H9 (cell line): ENCODE measurements around the gene MRC1. TPM values are rescaled to one million over a fixed set of nuclear protein-coding genes. Genes with fewer than 3 reads are reported as not detected.

Experiments used
- DNase-seq: peaks from one replicate; pipeline ENCODE4 v3.0.0-alpha.2; 2017
- H2AFZ ChIP-seq: one replicate; pipeline ENCODE4 v1.6.1; 2013; ENCODE audit warnings: mild to moderate bottlenecking, low read length, control low read depth, moderate library complexity
- H2AK5ac ChIP-seq: 2 replicates; pipeline ENCODE4 v1.6.1; 2013; ENCODE audit warnings: low read length, control low read depth, mixed read lengths; ENCODE audit not compliant: insufficient read length
- H2BK120ac ChIP-seq: one replicate; pipeline ENCODE4 v1.6.1; 2013; ENCODE audit warnings: low read depth, mild to moderate bottlenecking, low read length, control low read depth, inconsistent platforms; ENCODE audit not compliant: poor library complexity, severe bottlenecking
- H2BK12ac ChIP-seq: 2 replicates; pipeline ENCODE4 v1.6.1; 2013; ENCODE audit warnings: low read length, control low read depth, mixed read lengths, low read depth; ENCODE audit not compliant: insufficient read length
- H2BK15ac ChIP-seq: 2 replicates; pipeline ENCODE4 v1.6.1; 2013; ENCODE audit warnings: low read depth, low read length, control low read depth
- H2BK20ac ChIP-seq: one replicate; pipeline ENCODE4 v1.6.1; 2013; ENCODE audit warnings: low read depth, mild to moderate bottlenecking, low read length, control low read depth, inconsistent platforms; ENCODE audit not compliant: poor library complexity, severe bottlenecking
- H2BK5ac ChIP-seq: 2 replicates; pipeline ENCODE4 v1.6.1; 2013; ENCODE audit warnings: low read length, control low read depth, mixed read lengths; ENCODE audit not compliant: insufficient read length
- H3K14ac ChIP-seq: 2 replicates; pipeline ENCODE4 v1.6.1; 2013; ENCODE audit warnings: low read length, control low read depth; ENCODE audit not compliant: insufficient read depth
- H3K18ac ChIP-seq: 2 replicates; pipeline ENCODE4 v1.6.1; 2013; ENCODE audit warnings: low read depth, mild to moderate bottlenecking, mixed read lengths, low read length, control low read depth; ENCODE audit not compliant: insufficient read length
- H3K23ac ChIP-seq: 2 replicates; pipeline ENCODE4 v1.6.1; 2013; ENCODE audit warnings: low read length, control low read depth, mixed read lengths, low read depth; ENCODE audit not compliant: insufficient read length
- H3K23me2 ChIP-seq: 2 replicates; pipeline ENCODE4 v1.6.1; 2013; ENCODE audit warnings: low read depth, mild to moderate bottlenecking, mixed read lengths, low read length, control low read depth; ENCODE audit not compliant: insufficient read length, poor library complexity, severe bottlenecking
- H3K27ac ChIP-seq: 2 replicates; pipeline ENCODE4 v1.5.1; 2013; ENCODE audit warnings: low read length, control low read depth, mixed read lengths, low read depth; ENCODE audit not compliant: insufficient read length
- H3K27me3 ChIP-seq: 2 replicates; pipeline ENCODE4 v1.6.1; 2013; ENCODE audit warnings: low read length, control low read depth, inconsistent platforms; ENCODE audit not compliant: insufficient read depth
- H3K4ac ChIP-seq: 2 replicates; pipeline ENCODE4 v1.6.1; 2013; ENCODE audit warnings: low read depth, mild to moderate bottlenecking, control low read depth, inconsistent platforms, low read length, moderate library complexity
- H3K4me1 ChIP-seq: 2 replicates; pipeline ENCODE4 v1.6.1; 2013; ENCODE audit warnings: low read length, control low read depth, inconsistent platforms; ENCODE audit not compliant: insufficient read depth
- H3K4me2 ChIP-seq: 2 replicates; pipeline ENCODE4 v1.6.1; 2013; ENCODE audit warnings: low read length, control low read depth, mixed read lengths; ENCODE audit not compliant: insufficient read length, insufficient read depth
- H3K56ac ChIP-seq: 2 replicates; pipeline ENCODE4 v1.6.1; 2013; ENCODE audit warnings: low read depth, mild to moderate bottlenecking, mixed read lengths, low read length, control low read depth; ENCODE audit not compliant: insufficient read length
- H3K79me1 ChIP-seq: 2 replicates; pipeline ENCODE4 v1.6.1; 2013; ENCODE audit warnings: low read depth, mild to moderate bottlenecking, moderate library complexity, low read length, control low read depth, inconsistent platforms; ENCODE audit not compliant: insufficient read depth, poor library complexity, severe bottlenecking
- H3K79me2 ChIP-seq: 2 replicates; pipeline ENCODE4 v1.6.1; 2013; ENCODE audit warnings: low read length, control low read depth, inconsistent platforms; ENCODE audit not compliant: insufficient read depth
- H3K9ac ChIP-seq: 2 replicates; pipeline ENCODE4 v1.6.1; 2013; ENCODE audit warnings: low read length, control low read depth, mixed read lengths; ENCODE audit not compliant: insufficient read length; ENCODE audit errors: extremely low read depth
- H3K9me3 ChIP-seq: one replicate; pipeline ENCODE4 v1.6.1; 2013; ENCODE audit warnings: low read depth, low read length, inconsistent platforms; ENCODE audit not compliant: control insufficient read depth
- H3T11ph ChIP-seq: one replicate; pipeline ENCODE4 v1.6.1; 2013; ENCODE audit warnings: mild to moderate bottlenecking, low read length, control low read depth, inconsistent platforms
- H4K20me1 ChIP-seq: one replicate; pipeline ENCODE4 v1.6.1; 2013; ENCODE audit not compliant: control insufficient read depth, insufficient read length, insufficient read depth
- H4K5ac ChIP-seq: 2 replicates; pipeline ENCODE4 v1.6.1; 2013; ENCODE audit warnings: low read depth, mild to moderate bottlenecking, mixed read lengths, low read length, control low read depth; ENCODE audit not compliant: insufficient read length
- H4K8ac ChIP-seq: replicated peaks from 2 replicates; pipeline ENCODE4 v1.6.1; 2013; ENCODE audit warnings: low read length, control low read depth, mixed read lengths, low read depth; ENCODE audit not compliant: insufficient read length
- H4K91ac ChIP-seq: 2 replicates; pipeline ENCODE4 v1.6.1; 2013; ENCODE audit warnings: low read depth, mild to moderate bottlenecking, moderate library complexity, mixed read lengths, low read length, control low read depth; ENCODE audit not compliant: insufficient read length
- H3K27ac Mint-ChIP-seq, 3 experiments: 2 replicates in 2 of 3; 3 replicates in 1 of 3; pipeline ENCODE4 v1.8.0; 2020 to 2021; ENCODE audit warnings: mixed read lengths in 3 of 3, mild to moderate bottlenecking in 1 of 3, moderate library complexity in 1 of 3
- H3K27me3 Mint-ChIP-seq: 2 replicates; pipeline ENCODE4 v1.8.0; 2021; ENCODE audit warnings: low read depth, mild to moderate bottlenecking, moderate library complexity, mixed read lengths
- H3K36me3 Mint-ChIP-seq, 3 experiments: 2 replicates in 2 of 3; 3 replicates in 1 of 3; pipeline ENCODE4 v1.8.0; 2020 to 2021; ENCODE audit warnings: low read depth in 3 of 3, mixed read lengths in 3 of 3; ENCODE audit not compliant: insufficient read depth in 1 of 3
- H3K4me1 Mint-ChIP-seq, 2 experiments: 2 replicates each; pipeline ENCODE4 v1.8.0; 2020; ENCODE audit warnings: mixed read lengths in 2 of 2
- H3K4me3 Mint-ChIP-seq, 2 experiments: 2 replicates in 1 of 2; 3 replicates in 1 of 2; pipeline ENCODE4 v1.8.0; 2020 to 2021; ENCODE audit warnings: mild to moderate bottlenecking in 2 of 2, mixed read lengths in 2 of 2, moderate library complexity in 1 of 2
- H3K9me3 Mint-ChIP-seq, 2 experiments: 2 replicates in 1 of 2; 3 replicates in 1 of 2; pipeline ENCODE4 v1.8.0; 2020; ENCODE audit warnings: mild to moderate bottlenecking in 2 of 2, mixed read lengths in 2 of 2, moderate library complexity in 1 of 2
- WGBS: extraction: QIAGEN DNeasy Blood & Tissue Kit; methylation state at CpG from one replicate; pipeline ENCODE4 v1.1.7; 2013; ENCODE audit warnings: missing lambda C conversion rate, low lambda C conversion rate, mixed read lengths; ENCODE audit not compliant: insufficient read length; ENCODE audit errors: extremely low coverage; 5-methylcytosine and 5-hydroxymethylcytosine counted together
- total RNA-seq: library from RNA; stranded (reverse); gene quantifications from 2 replicates; pipeline ENCODE4 v1.2.1, GENCODE V29; 2021
- TF ChIP-seq, protein P1 (sequence below): fragments of 200-600 bp; sonication (generic); conservative IDR thresholded peaks from 3 replicates; pipeline ENCODE4 v1.8.0; 2021; ENCODE audit warnings: antibody characterized with exemption, mild to moderate bottlenecking

The MRC1 gene
- total RNA-seq, 1 experiment from 2014 or later: not detected

GRCh38 chr10:17861760-17862159 lies 52.6 kb downstream of the MRC1 start:
- DNase-seq: no peak
- TF ChIP-seq, protein P1, sequence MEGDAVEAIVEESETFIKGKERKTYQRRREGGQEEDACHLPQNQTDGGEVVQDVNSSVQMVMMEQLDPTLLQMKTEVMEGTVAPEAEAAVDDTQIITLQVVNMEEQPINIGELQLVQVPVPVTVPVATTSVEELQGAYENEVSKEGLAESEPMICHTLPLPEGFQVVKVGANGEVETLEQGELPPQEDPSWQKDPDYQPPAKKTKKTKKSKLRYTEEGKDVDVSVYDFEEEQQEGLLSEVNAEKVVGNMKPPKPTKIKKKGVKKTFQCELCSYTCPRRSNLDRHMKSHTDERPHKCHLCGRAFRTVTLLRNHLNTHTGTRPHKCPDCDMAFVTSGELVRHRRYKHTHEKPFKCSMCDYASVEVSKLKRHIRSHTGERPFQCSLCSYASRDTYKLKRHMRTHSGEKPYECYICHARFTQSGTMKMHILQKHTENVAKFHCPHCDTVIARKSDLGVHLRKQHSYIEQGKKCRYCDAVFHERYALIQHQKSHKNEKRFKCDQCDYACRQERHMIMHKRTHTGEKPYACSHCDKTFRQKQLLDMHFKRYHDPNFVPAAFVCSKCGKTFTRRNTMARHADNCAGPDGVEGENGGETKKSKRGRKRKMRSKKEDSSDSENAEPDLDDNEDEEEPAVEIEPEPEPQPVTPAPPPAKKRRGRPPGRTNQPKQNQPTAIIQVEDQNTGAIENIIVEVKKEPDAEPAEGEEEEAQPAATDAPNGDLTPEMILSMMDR: no peak
- H2BK5ac ChIP-seq: no peak overlapping the region

More at GRCh38 chr10:17861760-17862159, 52.6 kb downstream of the MRC1 start:
- Histone ChIP-seq H4K8ac (no peak overlapping the region), H3K23me2 (no peaks in the 10 kb centered on the region), H2AK5ac (no peak overlapping the region), H3K4me2 (no peak overlapping the region), H3K18ac (no peak overlapping the region), H3K4ac (no peak overlapping the region), H3K4me1 (no peaks in the 10 kb centered on the region), H2BK120ac (no peak overlapping the region), H4K91ac (no peak overlapping the region), H3K27me3 (no peaks in the 10 kb centered on the region), H3K9ac (no peak overlapping the region), H2BK15ac (no peak overlapping the region), H3T11ph (no peak overlapping the region), H2AFZ (no peak overlapping the region), H3K14ac (no peak overlapping the region), H2BK20ac (no peak overlapping the region), H3K27ac (no peak overlapping the region), H3K79me2 (no peaks in the 10 kb centered on the region), H3K56ac (no peak overlapping the region), H2BK12ac (no peak overlapping the region), H4K20me1 (no peaks in the 10 kb centered on the region), H3K79me1 (no peaks in the 10 kb centered on the region), H4K5ac (no peak overlapping the region), H3K23ac (no peak overlapping the region), H3K9me3 (no peaks in the 10 kb centered on the region)
- no CpG with 5 or more reads among the region's 5 CpGs for WGBS
- H3K36me3 Mint-ChIP-seq: no peaks in the 10 kb centered on the region
- H3K4me1 Mint-ChIP-seq: no peaks in the 10 kb centered on the region
- no peaks in the 10 kb centered on the region; a peak in 1 of 5 replicates for H3K9me3 Mint-ChIP-seq
- no peak overlapping the region for H3K27ac Mint-ChIP-seq
- H3K27me3 Mint-ChIP-seq: no peaks in the 10 kb centered on the region
- H3K4me3 Mint-ChIP-seq: no peak overlapping the region
